IMR-90 (cell line): ENCODE data around the gene ARL5C. TPM values are rescaled to one million over a fixed set of nuclear protein-coding genes. Genes with fewer than 3 reads are reported as not detected.

ENCODE experiments used
- ATAC-seq: fragments of 200-7000 bp; cut with Tn5 transposase; 2 replicates; pipeline ENCODE4 v1.9.1; 2020; ENCODE audit warnings: low read depth, mild to moderate bottlenecking, moderate library complexity
- BruUV-seq: library from RNA; stranded (reverse); fragments of 400-500 nt; replicated peaks from 2 replicates; lab custom pipeline; 2021; lab: Mats Ljungman, UMichigan
- CTCF ChIA-PET: fragments of 300-600 bp; formaldehyde crosslinking; extraction: SDS; loops from one replicate; lab custom pipeline; 2021; ENCODE audit warnings: antibody characterized with exemption; lab: Yijun Ruan, JAX
- POLR2A ChIA-PET: fragments of 300-600 bp; sonication (Branson Sonifier 250); formaldehyde crosslinking; loops from one replicate; lab custom pipeline; 2022; ENCODE audit warnings: antibody characterized with exemption; ENCODE audit not compliant: unreplicated experiment; lab: Charles Lee
- DNase-seq: peaks from one replicate; pipeline ENCODE4 v3.0.0; 2013
- H2AFZ ChIP-seq: replicated peaks from 2 replicates; pipeline ENCODE3; 2013; ENCODE audit warnings: low read length, mild to moderate bottlenecking; ENCODE audit not compliant: poor library complexity
- H2AK5ac ChIP-seq: 2 replicates; pipeline ENCODE4 v1.6.1; 2013; ENCODE audit warnings: low read depth, low read length, inconsistent platforms
- H2AK9ac ChIP-seq: replicated peaks from 2 replicates; pipeline ENCODE3; 2013; ENCODE audit warnings: mild to moderate bottlenecking, low read depth, low read length, moderate library complexity; ENCODE audit not compliant: poor library complexity
- H2BK120ac ChIP-seq: 2 replicates; pipeline ENCODE4 v1.6.1; 2013; ENCODE audit warnings: low read depth, low read length, inconsistent platforms
- H2BK15ac ChIP-seq: 3 replicates; pipeline ENCODE4 v1.6.1; 2013; ENCODE audit warnings: low read depth, low read length, inconsistent platforms
- H2BK20ac ChIP-seq: 2 replicates; pipeline ENCODE4 v1.6.1; 2013; ENCODE audit warnings: low read depth, mild to moderate bottlenecking, inconsistent platforms, low read length, moderate library complexity
- H2BK5ac ChIP-seq: 2 replicates; pipeline ENCODE4 v1.6.1; 2013; ENCODE audit warnings: mild to moderate bottlenecking, low read depth, low read length, inconsistent platforms; ENCODE audit not compliant: poor library complexity, severe bottlenecking
- H3K14ac ChIP-seq: replicated peaks from 2 replicates; pipeline ENCODE4 v1.6.1; 2013; ENCODE audit warnings: low read depth, low read length, inconsistent platforms
- H3K18ac ChIP-seq: 2 replicates; pipeline ENCODE4 v1.6.1; 2013; ENCODE audit warnings: low read depth, low read length, control low read depth
- H3K23ac ChIP-seq: 2 replicates; pipeline ENCODE4 v1.6.1; 2013; ENCODE audit warnings: low read depth, low read length, inconsistent platforms
- H3K27ac ChIP-seq: 2 replicates; pipeline ENCODE4 v1.5.1; 2013; ENCODE audit warnings: mild to moderate bottlenecking, control low read depth, low read length; ENCODE audit not compliant: insufficient read depth
- H3K27me3 ChIP-seq: 2 replicates; pipeline ENCODE4 v1.6.1; 2013; ENCODE audit warnings: low read length; ENCODE audit not compliant: control insufficient read depth, insufficient read depth
- H3K36me3 ChIP-seq: 2 replicates; pipeline ENCODE4 v1.6.1; 2013; ENCODE audit warnings: low read length, mixed read lengths; ENCODE audit not compliant: control insufficient read depth, insufficient read depth
- H3K4ac ChIP-seq: 2 replicates; pipeline ENCODE4 v1.6.1; 2013; ENCODE audit warnings: low read depth, low read length, inconsistent platforms
- H3K4me1 ChIP-seq: 2 replicates; pipeline ENCODE4 v1.6.1; 2013; ENCODE audit warnings: low read length, mixed read lengths; ENCODE audit not compliant: control insufficient read depth, insufficient read depth
- H3K4me2 ChIP-seq: 2 replicates; pipeline ENCODE4 v1.6.1; 2013; ENCODE audit warnings: low read depth, mild to moderate bottlenecking, control low read depth, low read length, moderate library complexity
- H3K4me3 ChIP-seq: 2 replicates; pipeline ENCODE4 v1.5.1; 2013; ENCODE audit warnings: low read depth, mild to moderate bottlenecking, control low read depth, low read length, moderate library complexity; ENCODE audit not compliant: insufficient read depth
- H3K56ac ChIP-seq: 2 replicates; pipeline ENCODE4 v1.6.1; 2013; ENCODE audit warnings: low read length, inconsistent platforms; ENCODE audit not compliant: insufficient read depth; ENCODE audit errors: extremely low read depth
- H3K79me1 ChIP-seq, 2 experiments: 2 replicates each; pipeline ENCODE4 v1.6.1; 2013; ENCODE audit warnings: low read length in 2 of 2, inconsistent platforms in 1 of 2, low read depth in 1 of 2
- H3K9ac ChIP-seq: 2 replicates; pipeline ENCODE4 v1.6.1; 2013; ENCODE audit warnings: low read depth, low read length, control low read depth
- H3K9me1 ChIP-seq: 2 replicates; pipeline ENCODE4 v1.6.1; 2013; ENCODE audit warnings: low read length, inconsistent platforms; ENCODE audit not compliant: insufficient read depth
- H3K9me3 ChIP-seq: 2 replicates; pipeline ENCODE4 v1.6.1; 2013; ENCODE audit warnings: low read length; ENCODE audit not compliant: control insufficient read depth, insufficient read depth
- H4K20me1 ChIP-seq: 2 replicates; pipeline ENCODE4 v1.6.1; 2013; ENCODE audit warnings: low read length, inconsistent platforms; ENCODE audit not compliant: insufficient read depth
- H4K5ac ChIP-seq: 2 replicates; pipeline ENCODE4 v1.6.1; 2013; ENCODE audit warnings: mild to moderate bottlenecking, low read depth, low read length, control low read depth
- H4K8ac ChIP-seq, 2 experiments: 2 replicates each; pipeline ENCODE4 v1.6.1; 2013; ENCODE audit warnings: low read depth in 2 of 2, low read length in 2 of 2, control low read depth in 1 of 2, inconsistent platforms in 1 of 2
- H4K91ac ChIP-seq: 2 replicates; pipeline ENCODE4 v1.6.1; 2013; ENCODE audit warnings: low read depth, low read length, inconsistent platforms; ENCODE audit not compliant: insufficient read depth
- BHLHE40 ChIP-seq: fragments of 150-350 bp; IDR thresholded peaks from 2 replicates; pipeline ENCODE4 v1.6.1; 2016; ENCODE audit warnings: mild to moderate bottlenecking, low read depth, low read length
- CEBPB ChIP-seq: IDR thresholded peaks from 2 replicates; pipeline ENCODE4 v1.6.1; 2012; ENCODE audit warnings: low read depth, low read length, improper control_type of control experiment
- CHD1 ChIP-seq: IDR thresholded peaks from 2 replicates; pipeline ENCODE4 v1.6.1; 2012; ENCODE audit warnings: low read depth, low read length, improper control_type of control experiment
- CTCF ChIP-seq: conservative IDR thresholded peaks from 2 replicates; pipeline ENCODE4 v1.5.1; 2012; ENCODE audit warnings: mild to moderate bottlenecking, low read depth, low read length, improper control_type of control experiment
- FOS ChIP-seq: fragments of 150-350 bp; IDR thresholded peaks from 2 replicates; pipeline ENCODE4 v1.6.1; 2016; ENCODE audit warnings: low read depth, low read length
- MAFK ChIP-seq: IDR thresholded peaks from 2 replicates; pipeline ENCODE4 v1.6.1; 2012; ENCODE audit warnings: low read depth, low read length, improper control_type of control experiment
- MAZ ChIP-seq: IDR thresholded peaks from 2 replicates; pipeline ENCODE4 v1.6.1; 2012; ENCODE audit warnings: low read depth, mild to moderate bottlenecking, low read length, improper control_type of control experiment, moderate library complexity, borderline replicate concordance
- MXI1 ChIP-seq: IDR thresholded peaks from 2 replicates; pipeline ENCODE4 v1.6.1; 2012; ENCODE audit warnings: low read depth, mild to moderate bottlenecking, low read length, moderate library complexity, borderline replicate concordance
- NFE2L2 ChIP-seq: fragments of 150-350 bp; IDR thresholded peaks from 2 replicates; pipeline ENCODE4 v1.6.1; 2016; ENCODE audit warnings: low read depth, mild to moderate bottlenecking, low read length
- POLR2A ChIP-seq: IDR thresholded peaks from 2 replicates; pipeline ENCODE4 v1.6.1; 2012; ENCODE audit warnings: mild to moderate bottlenecking, low read depth, low read length
- RAD21 ChIP-seq: IDR thresholded peaks from 2 replicates; pipeline ENCODE4 v1.6.1; 2012; ENCODE audit warnings: low read length, improper control_type of control experiment
- RCOR1 ChIP-seq: IDR thresholded peaks from 2 replicates; pipeline ENCODE4 v1.6.1; 2012; ENCODE audit warnings: mild to moderate bottlenecking, low read length, improper control_type of control experiment; ENCODE audit not compliant: insufficient replicate concordance
- RFX5 ChIP-seq: IDR thresholded peaks from 2 replicates; pipeline ENCODE4 v1.8.0; 2012; ENCODE audit warnings: low read depth, mild to moderate bottlenecking, low read length, moderate library complexity
- SMC3 ChIP-seq: fragments of 150-350 bp; IDR thresholded peaks from 2 replicates; pipeline ENCODE4 v1.6.1; 2016; ENCODE audit warnings: low read depth, mild to moderate bottlenecking, antibody characterized with exemption, low read length, moderate library complexity
- USF2 ChIP-seq: fragments of 150-350 bp; IDR thresholded peaks from 2 replicates; pipeline ENCODE4 v1.6.1; 2017; ENCODE audit warnings: mild to moderate bottlenecking, antibody characterized with exemption, low read length, low read depth
- WGBS, 2 experiments: methylation state at CpG; one replicate each; pipeline versions ENCODE4 v1.1.5 to v1.1.7; 2013; ENCODE audit warnings: missing lambda C conversion rate in 2 of 2; ENCODE audit not compliant: insufficient read length in 1 of 2; ENCODE audit errors: extremely low coverage in 2 of 2; 5-methylcytosine and 5-hydroxymethylcytosine counted together
- dilution Hi-C: fragments of 300-500 bp; cut with HindIII; formaldehyde crosslinking; loops from one replicate; pipeline ENCODE4 v1.14.3; 2018; ENCODE audit warnings: low sequenced_read_pairs; ENCODE audit not compliant: unreplicated experiment
- in situ Hi-C: fragments of 300-500 bp; cut with MboI; formaldehyde crosslinking; loops from 3 replicates; pipeline ENCODE4 v1.14.3; 2019; ENCODE audit warnings: low sequenced_read_pairs, inconsistent platforms, mixed read lengths
- intact Hi-C: fragments of 100-400 bp; cut with micrococcal nuclease; formaldehyde crosslinking; loops from 2 replicates; pipeline ENCODE4 v1.10.0; 2022
- polyA plus RNA-seq, 3 experiments: library from polyadenylated mRNA; depleted of rRNA; stranded (reverse); fragments of >200 nt; gene quantifications; 2 replicates each; pipeline ENCODE4 v1.2.3, GENCODE V29; 2012; ENCODE audit warnings: low replicate concordance in 1 of 3
- total RNA-seq: library from RNA; depleted of rRNA; stranded (reverse); fragments of >200 nt; gene quantifications from 2 replicates; pipeline ENCODE4 v1.2.3, GENCODE V29; 2012

ARL5C gene
- total and polyA plus RNA-seq, 2 of the 4 experiments (the other 2 are of a cell fraction): not detected

GRCh38 chr17:39145143-39145542, 20.8 kb downstream of the ARL5C start (continued):
- TF ChIP-seq RFX5: no peak
- no peak for TF ChIP-seq MAZ
- no peak for TF ChIP-seq CHD1
- TF ChIP-seq SMC3: no peak
- no peak for TF ChIP-seq MAFK
- no peak for TF ChIP-seq RCOR1
- TF ChIP-seq MXI1: no peak
- no peak for TF ChIP-seq BHLHE40

GRCh38 chr17:39144416-39144840, 21.5 kb downstream of the ARL5C start:
- no peak overlapping the region for H3K27ac ChIP-seq
- H4K8ac ChIP-seq: peak overlapping the region; percentile 35 to 53; a peak in 3 of 4 replicates
- peaks cover 5% of the 10 kb centered on the region; the same call in 1 of the 2 replicates for H3K27me3 ChIP-seq
- ChIA-PET POLR2A (no interaction called here), CTCF (no interaction called here)
- peak overlapping the region; percentile 42; the same call in 2 of the 3 replicates for H2BK15ac ChIP-seq
- peak overlapping the region; percentile 79 for H2AFZ ChIP-seq
- H2BK120ac ChIP-seq: peak overlapping the region; percentile 53; the same call in 1 of the 2 replicates
- DNase-seq (peak; percentile 94), ATAC-seq (peak; percentile 52; the same call in 1 of the 2 replicates)
- peak overlapping the region; percentile 64 for H2BK5ac ChIP-seq
- H3K79me1 ChIP-seq: no peaks in the 10 kb centered on the region
- H3K4me2 ChIP-seq: no peak overlapping the region
- H3K9ac ChIP-seq: no peak overlapping the region
- BruUV-seq: no TSS peak
- H3K23ac ChIP-seq: no peak overlapping the region
- H3K18ac ChIP-seq: peak overlapping the region; percentile 42; the same call in 1 of the 2 replicates
- H3K9me3 ChIP-seq: no peaks in the 10 kb centered on the region
- no peak overlapping the region for H3K4me3 ChIP-seq
- in situ Hi-C loops: no loop called here
- peak overlapping the region; percentile 67; the same call in 1 of the 2 replicates for H3K4ac ChIP-seq
- no peak overlapping the region for H2AK9ac ChIP-seq
- H2BK20ac ChIP-seq: peak overlapping the region; percentile 59
- H4K20me1 ChIP-seq: no peaks in the 10 kb centered on the region
- peak overlapping the region; percentile 48 for H3K14ac ChIP-seq
- peak overlapping the region; percentile 44; the same call in 1 of the 2 replicates for H4K5ac ChIP-seq
- H2AK5ac ChIP-seq: peak overlapping the region; percentile 61
- dilution Hi-C loops: no loop called here
- intact Hi-C loops: no loop called here
- H3K9me1 ChIP-seq: peaks cover 11% of the 10 kb centered on the region
- peak overlapping the region; percentile 58 for H4K91ac ChIP-seq
- no peaks in the 10 kb centered on the region for H3K36me3 ChIP-seq
- 43% methylated on average over 6 of the region's 9 CpGs; no CpG with 5 or more reads in 1 of the 2 experiments for WGBS, 2 experiments
- peaks cover 9% of the 10 kb centered on the region for H3K4me1 ChIP-seq
- no peak overlapping the region for H3K56ac ChIP-seq
- TF ChIP-seq POLR2A (no peak), MXI1 (no peak), CEBPB (no peak), FOS (peak; percentile 43; the same call in 1 of the 2 replicates), BHLHE40 (peak; percentile 94), MAZ (no peak), CHD1 (no peak), CTCF (no peak), MAFK (no peak), RCOR1 (no peak), RFX5 (no peak), USF2 (peak; percentile 87), RAD21 (no peak), SMC3 (no peak), NFE2L2 (no peak)
